ENCODE results near the gene DRC7.
"Not testable (repeated sequence)": the region's sequence is repeated elsewhere in the genome, so short reads cannot be mapped to it uniquely, and the experiment has no call there.

The DRC7 gene

DNA sequence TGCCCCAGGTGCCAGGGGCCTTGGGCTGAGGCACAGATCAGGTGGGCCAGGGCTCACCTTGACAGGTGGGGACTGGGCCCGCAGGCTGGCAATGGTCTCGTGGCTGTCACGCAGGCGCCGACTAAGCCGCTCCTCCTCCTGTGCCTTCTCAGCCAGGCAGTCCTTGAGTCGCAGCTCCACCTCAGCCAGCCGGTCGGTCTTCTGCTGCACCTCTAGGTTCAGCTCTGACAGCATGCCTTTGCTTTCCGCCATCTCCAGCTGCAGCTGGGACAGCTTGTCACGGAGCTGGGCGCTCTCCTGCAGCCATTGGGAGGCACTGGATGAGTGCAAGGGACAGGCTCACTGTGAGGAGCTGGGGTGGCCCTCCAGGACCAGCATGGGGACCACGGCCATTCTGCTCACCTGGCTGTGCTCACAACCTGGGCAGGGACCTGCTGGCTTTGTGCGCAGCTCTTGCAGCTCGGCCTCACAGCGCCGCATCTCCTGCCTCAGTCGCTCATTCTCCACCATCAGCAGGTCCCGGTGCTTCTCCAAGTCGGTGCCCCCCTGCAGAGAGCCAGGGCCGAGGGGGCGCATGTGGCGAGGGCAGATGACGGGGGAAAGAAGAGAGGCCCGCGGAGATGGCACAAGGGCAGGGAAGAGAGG, 76.7 kb downstream of the DRC7 start:
- Histone ChIP-seq H3K27ac (ENCODE audit: low read depth, low read length) (no peak overlapping the region), H3K9me3 (ENCODE audit: control insufficient read depth, insufficient read depth, low read depth, low read length) (no peaks in the 10 kb centered on the region), H3K4me1 (ENCODE audit: control insufficient read depth, insufficient read depth, low read length) (peaks cover 21% of the 10 kb centered on the region), H3K9ac (ENCODE audit: low read length) (no peak overlapping the region), H3K4me3 (ENCODE audit: low read depth, low read length) (no peak overlapping the region), H3K27me3 (ENCODE audit: control insufficient read depth, insufficient read depth, low read length) (no peaks in the 10 kb centered on the region), H3K36me3 (ENCODE audit: control insufficient read depth, insufficient read depth, low read length) (peaks cover 16% of the 10 kb centered on the region; the same call in 1 of the 2 replicates)

GRCh38 chr16:57773019-57773418, 78.4 kb downstream of the DRC7 start:
- peaks cover 16% of the 10 kb centered on the region; the same call in 1 of the 2 replicates for H3K36me3 ChIP-seq (ENCODE audit: control insufficient read depth, insufficient read depth, low read length)
- H3K27ac ChIP-seq (ENCODE audit: low read depth, low read length) = no peak overlapping the region
- H3K4me3 ChIP-seq (ENCODE audit: low read depth, low read length) = no peak overlapping the region
- no peaks in the 10 kb centered on the region for H3K27me3 ChIP-seq (ENCODE audit: control insufficient read depth, insufficient read depth, low read length)
- H3K9ac ChIP-seq (ENCODE audit: low read length) = no peak overlapping the region
- H3K9me3 ChIP-seq (ENCODE audit: control insufficient read depth, insufficient read depth, low read depth, low read length) = no peaks in the 10 kb centered on the region
- H3K4me1 ChIP-seq (ENCODE audit: control insufficient read depth, insufficient read depth, low read length) = peaks cover 27% of the 10 kb centered on the region

GRCh38 chr16:57773655-57774295, 79.2 kb downstream of the DRC7 start:
- H3K27ac ChIP-seq (ENCODE audit: low read depth, low read length) = no peak overlapping the region
- H3K27me3 ChIP-seq (ENCODE audit: control insufficient read depth, insufficient read depth, low read length) = no peaks in the 10 kb centered on the region

GRCh38 chr16:57774705-57775285, 80.2 kb downstream of the DRC7 start:
- Histone ChIP-seq H3K27me3 (ENCODE audit: control insufficient read depth, insufficient read depth, low read length) (no peaks in the 10 kb centered on the region), H3K4me3 (ENCODE audit: low read depth, low read length) (no peak overlapping the region), H3K4me1 (ENCODE audit: control insufficient read depth, insufficient read depth, low read length) (peaks cover 27% of the 10 kb centered on the region), H3K27ac (ENCODE audit: low read depth, low read length) (peak overlapping the region; percentile 11; the same call in 1 of the 2 replicates), H3K36me3 (ENCODE audit: control insufficient read depth, insufficient read depth, low read length) (peaks cover 14% of the 10 kb centered on the region; the same call in 1 of the 2 replicates), H3K9me3 (ENCODE audit: control insufficient read depth, insufficient read depth, low read depth, low read length) (no peaks in the 10 kb centered on the region), H3K9ac (ENCODE audit: low read length) (peak overlapping the region; percentile 65)

More at GRCh38 chr16:57773655-57774295, 79.2 kb downstream of the DRC7 start:
- peaks cover 27% of the 10 kb centered on the region for H3K4me1 ChIP-seq (ENCODE audit: control insufficient read depth, insufficient read depth, low read length)
- no peak overlapping the region for H3K4me3 ChIP-seq (ENCODE audit: low read depth, low read length)
- H3K9ac ChIP-seq (ENCODE audit: low read length) = peak overlapping the region; percentile 25
- H3K9me3 ChIP-seq (ENCODE audit: control insufficient read depth, insufficient read depth, low read depth, low read length) = no peaks in the 10 kb centered on the region
- H3K36me3 ChIP-seq (ENCODE audit: control insufficient read depth, insufficient read depth, low read length) = peaks cover 16% of the 10 kb centered on the region; the same call in 1 of the 2 replicates

DNA sequence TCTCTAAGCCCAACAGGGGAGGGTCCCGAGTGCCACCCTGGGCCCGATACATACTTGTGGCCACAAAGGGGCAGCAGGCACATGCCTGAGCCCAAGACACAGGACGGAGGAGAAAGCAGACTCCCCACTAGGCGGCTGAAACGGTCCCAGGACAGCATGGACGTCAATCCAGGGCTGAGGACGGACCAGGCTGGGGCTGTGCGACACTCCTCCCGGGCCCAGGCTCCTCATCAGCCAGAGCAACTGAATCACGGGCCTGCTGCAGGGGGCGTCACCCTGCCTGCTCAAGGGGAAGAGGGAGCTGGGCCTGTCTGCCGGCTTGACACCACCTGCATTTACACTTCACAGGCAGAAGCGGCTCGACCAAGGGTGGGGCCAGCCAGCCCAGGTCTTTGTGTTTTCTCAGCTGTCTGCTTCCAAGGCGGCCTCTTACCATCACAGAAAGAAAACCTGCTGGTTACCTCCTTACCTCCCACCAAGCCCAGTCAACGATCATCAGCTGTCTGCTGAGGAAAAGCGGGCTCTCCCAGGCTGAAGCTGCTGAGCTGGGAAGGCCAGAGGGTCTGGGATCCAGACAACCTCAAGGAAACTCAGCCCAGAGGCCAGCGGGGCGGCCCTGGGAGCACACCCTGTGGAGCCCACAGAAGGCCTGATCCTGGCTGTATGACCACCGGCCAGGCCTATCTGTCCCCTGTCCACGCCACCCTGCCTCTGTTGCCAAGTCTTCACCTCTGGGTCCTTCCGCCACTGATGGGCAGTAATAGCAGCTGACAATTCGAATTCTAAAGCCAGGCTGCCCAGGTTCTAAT, 81.3 kb downstream of the DRC7 start:
- Histone ChIP-seq H3K27ac (ENCODE audit: low read depth, low read length) (peak overlapping the region; percentile 11; the same call in 1 of the 2 replicates), H3K27me3 (ENCODE audit: control insufficient read depth, insufficient read depth, low read length) (no peaks in the 10 kb centered on the region), H3K9ac (ENCODE audit: low read length) (peak overlapping the region; percentile 65), H3K4me3 (ENCODE audit: low read depth, low read length) (peak overlapping the region; percentile 3; the same call in 1 of the 2 replicates), H3K36me3 (ENCODE audit: control insufficient read depth, insufficient read depth, low read length) (peaks cover 7% of the 10 kb centered on the region; the same call in 1 of the 2 replicates), H3K9me3 (ENCODE audit: control insufficient read depth, insufficient read depth, low read depth, low read length) (no peaks in the 10 kb centered on the region), H3K4me1 (ENCODE audit: control insufficient read depth, insufficient read depth, low read length) (peaks cover 27% of the 10 kb centered on the region)

DNA sequence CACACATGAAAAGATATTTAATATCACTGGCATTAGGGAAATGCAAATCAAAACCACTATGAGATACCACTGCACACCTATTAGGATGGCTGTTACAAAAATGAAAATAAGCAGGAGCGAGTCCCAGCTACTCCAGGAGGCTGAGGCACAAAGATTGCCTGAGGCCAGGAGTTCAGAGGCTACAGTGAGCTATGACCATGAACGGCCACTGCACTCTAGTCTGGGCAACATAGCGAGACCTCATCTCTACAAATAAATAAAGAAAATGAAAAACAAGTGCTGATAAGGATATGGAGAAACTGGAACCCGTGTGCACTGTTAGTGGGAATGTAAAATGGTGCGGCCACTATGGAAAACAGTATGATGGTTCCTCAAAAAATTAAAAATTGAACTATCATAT, 84.1 kb downstream of the DRC7 start:
- Histone ChIP-seq H3K27ac (ENCODE audit: low read depth, low read length) (no peak overlapping the region), H3K4me1 (ENCODE audit: control insufficient read depth, insufficient read depth, low read length) (peaks cover 27% of the 10 kb centered on the region), H3K4me3 (ENCODE audit: low read depth, low read length) (no peak overlapping the region), H3K27me3 (ENCODE audit: control insufficient read depth, insufficient read depth, low read length) (no peaks in the 10 kb centered on the region), H3K9me3 (ENCODE audit: control insufficient read depth, insufficient read depth, low read depth, low read length) (no peaks in the 10 kb centered on the region), H3K36me3 (ENCODE audit: control insufficient read depth, insufficient read depth, low read length) (peaks cover 2% of the 10 kb centered on the region; the same call in 1 of the 2 replicates), H3K9ac (ENCODE audit: low read length) (no peak overlapping the region)

DNA sequence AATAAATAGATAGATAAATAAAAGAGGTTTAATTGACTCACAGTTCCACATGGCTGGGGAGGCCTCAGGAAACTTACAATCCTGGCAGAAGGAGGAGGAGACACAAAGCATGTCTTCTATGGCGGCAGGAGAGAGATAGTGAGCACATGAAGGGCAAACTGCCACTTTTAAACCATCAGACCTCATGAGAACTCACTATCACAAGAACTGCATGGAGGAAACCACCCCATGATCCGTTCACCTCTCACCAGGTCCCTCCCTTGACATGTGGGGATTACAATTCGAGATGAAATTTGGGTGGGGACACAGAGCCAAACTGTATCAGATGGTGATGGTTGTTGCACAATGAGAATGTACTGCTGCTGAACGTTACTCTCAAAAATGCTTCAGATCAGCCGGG, 85.2 kb downstream of the DRC7 start:
- H3K27ac ChIP-seq (ENCODE audit: low read depth, low read length); H3K4me3 ChIP-seq (ENCODE audit: low read depth, low read length); H3K36me3 ChIP-seq (ENCODE audit: control insufficient read depth, insufficient read depth, low read length); H3K9me3 ChIP-seq (ENCODE audit: control insufficient read depth, insufficient read depth, low read depth, low read length); H3K27me3 ChIP-seq (ENCODE audit: control insufficient read depth, insufficient read depth, low read length); H3K9ac ChIP-seq (ENCODE audit: low read length): not testable (repeated sequence)
- peaks cover 19% of the 10 kb centered on the region for H3K4me1 ChIP-seq (ENCODE audit: control insufficient read depth, insufficient read depth, low read length)

- H3K9ac ChIP-seq (ENCODE audit: low read length) = no peak overlapping the region
- H3K4me3 ChIP-seq (ENCODE audit: low read depth, low read length) = no peak overlapping the region
These were observed 86.7 kb downstream of the DRC7 start for GRCh38 chr16:57781349-57781740.

More at GRCh38 chr16:57781349-57781740, 86.7 kb downstream of the DRC7 start:
- Histone ChIP-seq H3K27me3 (ENCODE audit: control insufficient read depth, insufficient read depth, low read length) (no peaks in the 10 kb centered on the region), H3K27ac (ENCODE audit: low read depth, low read length) (no peak overlapping the region), H3K4me1 (ENCODE audit: control insufficient read depth, insufficient read depth, low read length) (peaks cover 5% of the 10 kb centered on the region), H3K9me3 (ENCODE audit: control insufficient read depth, insufficient read depth, low read depth, low read length) (no peaks in the 10 kb centered on the region), H3K36me3 (ENCODE audit: control insufficient read depth, insufficient read depth, low read length) (peaks cover 10% of the 10 kb centered on the region; the same call in 1 of the 2 replicates)

Measured in HUES6 (cell line).